Karpas-422 (cell line): ENCODE measurements around the gene ABHD12. TPM values are rescaled to one million over a fixed set of nuclear protein-coding genes. Genes with fewer than 3 reads are reported as not detected.
"Not testable (repeated sequence)": the region's sequence is repeated elsewhere in the genome, so short reads cannot be mapped to it uniquely, and the experiment has no call there.

ENCODE experiments used
- DNase-seq: peaks from one replicate; pipeline ENCODE4 v3.0.0-alpha.2; 2015
- H2AFZ ChIP-seq: fragments of 200-600 bp; sonication (generic); 2 replicates; pipeline ENCODE4 v1.6.1; 2014; ENCODE audit warnings: antibody characterized with exemption, low read length, mixed read lengths
- H3K27ac ChIP-seq: fragments of 200-600 bp; sonication (generic); 2 replicates; pipeline ENCODE4 v1.5.1; 2014; ENCODE audit warnings: mild to moderate bottlenecking, low read length, moderate library complexity
- H3K27me3 ChIP-seq: fragments of 200-600 bp; sonication (generic); 2 replicates; pipeline ENCODE4 v1.6.1; 2014; ENCODE audit warnings: low read length, mixed read lengths
- H3K36me3 ChIP-seq: fragments of 200-600 bp; sonication (generic); 2 replicates; pipeline ENCODE4 v1.6.1; 2014; ENCODE audit warnings: low read length, mixed read lengths; ENCODE audit not compliant: insufficient read depth
- H3K4me1 ChIP-seq: fragments of 200-600 bp; sonication (generic); 2 replicates; pipeline ENCODE4 v1.6.1; 2014; ENCODE audit warnings: mild to moderate bottlenecking, low read length, mixed read lengths
- H3K4me2 ChIP-seq: fragments of 200-600 bp; sonication (generic); 2 replicates; pipeline ENCODE4 v1.6.1; 2014; ENCODE audit warnings: low read length, low read depth, mild to moderate bottlenecking; ENCODE audit not compliant: poor library complexity, severe bottlenecking
- H3K4me3 ChIP-seq: fragments of 200-600 bp; sonication (generic); 2 replicates; pipeline ENCODE4 v1.5.1; 2014; ENCODE audit warnings: mild to moderate bottlenecking, antibody characterized with exemption, low read length, mixed read lengths
- H3K79me2 ChIP-seq: fragments of 200-600 bp; sonication (generic); 2 replicates; pipeline ENCODE4 v1.6.1; 2014; ENCODE audit warnings: mild to moderate bottlenecking, low read length, mixed read lengths
- H3K9ac ChIP-seq: fragments of 200-600 bp; sonication (generic); 2 replicates; pipeline ENCODE4 v1.6.0; 2014; ENCODE audit warnings: low read length
- H3K9me2 ChIP-seq: fragments of 200-600 bp; sonication (generic), shearing (Covaris generic); replicated peaks from 2 replicates; pipeline ENCODE4 v1.6.0; 2014; ENCODE audit warnings: mild to moderate bottlenecking, low read length, moderate library complexity; ENCODE audit not compliant: insufficient read depth
- H3K9me3 ChIP-seq: fragments of 300-700, 200-600 bp; sonication (generic); 2 replicates; pipeline ENCODE4 v1.6.1; 2014; ENCODE audit warnings: low read length, mixed read lengths
- H4K20me1 ChIP-seq: fragments of 200-600 bp; sonication (generic); 2 replicates; pipeline ENCODE4 v1.6.1; 2014; ENCODE audit warnings: mild to moderate bottlenecking, antibody characterized with exemption, low read length, low read depth; ENCODE audit not compliant: insufficient read depth
- total RNA-seq: library from RNA; depleted of rRNA; stranded (reverse); fragments of >200 nt; shearing (Covaris generic); gene quantifications from 2 replicates; pipeline ENCODE4 v1.2.3, GENCODE V29; 2014; ENCODE audit warnings: low replicate concordance

Gene ABHD12
- total RNA-seq, 1 experiment from 2014 or later: 26.1 TPM

GRCh38 chr20:25314497-25315417, 75.9 kb downstream of the ABHD12 start:
- H3K9me3 ChIP-seq: no peaks in the 10 kb centered on the region
- no peak overlapping the region for H3K9ac ChIP-seq
- no peaks in the 10 kb centered on the region for H4K20me1 ChIP-seq
- H3K4me2 ChIP-seq: no peak overlapping the region
- H3K36me3 ChIP-seq: 0 out of 2 replicates have a peak, but pooled peaks cover 6% of the 10 kb centered on the region
- H3K27me3 ChIP-seq: no peaks in the 10 kb centered on the region
- H3K4me1 ChIP-seq: peaks cover 42% of the 10 kb centered on the region
- H3K79me2 ChIP-seq: peaks cover 23% of the 10 kb centered on the region
- no peak for DNase-seq
- no peak overlapping the region for H3K27ac ChIP-seq
- H2AFZ ChIP-seq: no peak overlapping the region
- H3K9me2 ChIP-seq: no peaks in the 10 kb centered on the region
- no peak overlapping the region for H3K4me3 ChIP-seq

GRCh38 chr20:25313593-25313992, 77.0 kb downstream of the ABHD12 start:
- Histone ChIP-seq H3K4me3 (no peak overlapping the region), H3K27ac (no peak overlapping the region), H3K4me2 (no peak overlapping the region), H3K9ac (no peak overlapping the region), H3K27me3 (no peaks in the 10 kb centered on the region), H3K4me1 (peaks cover 30% of the 10 kb centered on the region), H3K36me3 (0 out of 2 replicates have a peak, but pooled peaks cover 6% of the 10 kb centered on the region), H3K79me2 (peaks cover 16% of the 10 kb centered on the region), H3K9me3 (no peaks in the 10 kb centered on the region), H3K9me2 (no peaks in the 10 kb centered on the region), H4K20me1 (no peaks in the 10 kb centered on the region), H2AFZ (no peak overlapping the region)
- DNase-seq: no peak

- not testable (repeated sequence) for H3K4me3 ChIP-seq, H4K20me1 ChIP-seq, H3K79me2 ChIP-seq, H3K9me2 ChIP-seq, H3K36me3 ChIP-seq, H3K4me2 ChIP-seq, H2AFZ ChIP-seq, DNase-seq, H3K27ac ChIP-seq, H3K9me3 ChIP-seq, H3K27me3 ChIP-seq, H3K9ac ChIP-seq
- H3K4me1 ChIP-seq: peaks cover 22% of the 10 kb centered on the region
Measured at GRCh38 chr20:25312716-25313115, 77.9 kb downstream of the ABHD12 start.

GRCh38 chr20:25310921-25311728, 79.5 kb downstream of the ABHD12 start:
- Histone ChIP-seq H3K9ac (peak overlapping the region; percentile 42), H3K27me3 (no peaks in the 10 kb centered on the region), H3K9me2 (no peaks in the 10 kb centered on the region), H4K20me1 (no peaks in the 10 kb centered on the region), H3K4me3 (no peak overlapping the region), H3K4me1 (peaks cover 18% of the 10 kb centered on the region), H3K36me3 (no peaks in the 10 kb centered on the region), H3K9me3 (no peaks in the 10 kb centered on the region), H2AFZ (no peak overlapping the region), H3K4me2 (peak overlapping the region; percentile 3), H3K79me2 (no peaks in the 10 kb centered on the region), H3K27ac (peak overlapping the region; percentile 63)
- DNase-seq: no peak

GRCh38 chr20:25310268-25310920, 80.2 kb downstream of the ABHD12 start:
- H2AFZ ChIP-seq: no peak overlapping the region
- peak; percentile 73 for DNase-seq

GRCh38 chr20:25309395-25310267, 81.0 kb downstream of the ABHD12 start:
- no peaks in the 10 kb centered on the region for H3K9me3 ChIP-seq
- no peak overlapping the region for H3K9ac ChIP-seq
- no peak overlapping the region for H3K4me3 ChIP-seq
- H3K4me2 ChIP-seq: no peak overlapping the region
- DNase-seq: no peak
- no peaks in the 10 kb centered on the region for H3K36me3 ChIP-seq
- no peaks in the 10 kb centered on the region for H3K79me2 ChIP-seq
- H3K27ac ChIP-seq: no peak overlapping the region
- peaks cover 18% of the 10 kb centered on the region for H3K4me1 ChIP-seq
- no peaks in the 10 kb centered on the region for H3K9me2 ChIP-seq
- no peaks in the 10 kb centered on the region for H4K20me1 ChIP-seq
- no peak overlapping the region for H2AFZ ChIP-seq
- H3K27me3 ChIP-seq: no peaks in the 10 kb centered on the region

More at GRCh38 chr20:25310268-25310920, 80.2 kb downstream of the ABHD12 start:
- Histone ChIP-seq H3K79me2 (no peaks in the 10 kb centered on the region), H3K9me3 (no peaks in the 10 kb centered on the region), H3K4me3 (no peak overlapping the region), H3K4me2 (peak overlapping the region; percentile 3), H3K9ac (peak overlapping the region; percentile 42), H3K36me3 (no peaks in the 10 kb centered on the region), H4K20me1 (no peaks in the 10 kb centered on the region), H3K4me1 (peaks cover 18% of the 10 kb centered on the region), H3K27me3 (no peaks in the 10 kb centered on the region), H3K9me2 (no peaks in the 10 kb centered on the region), H3K27ac (peak overlapping the region; percentile 63)

- no peaks in the 10 kb centered on the region for H3K79me2 ChIP-seq
- no peaks in the 10 kb centered on the region for H3K27me3 ChIP-seq
- H4K20me1 ChIP-seq: no peaks in the 10 kb centered on the region
- H3K4me2 ChIP-seq: no peak overlapping the region
- no peak for DNase-seq
- no peak overlapping the region for H2AFZ ChIP-seq
- no peak overlapping the region for H3K27ac ChIP-seq
- no peak overlapping the region for H3K9ac ChIP-seq
- H3K9me2 ChIP-seq: no peaks in the 10 kb centered on the region
- no peaks in the 10 kb centered on the region for H3K9me3 ChIP-seq
- H3K36me3 ChIP-seq: no peaks in the 10 kb centered on the region
- H3K4me1 ChIP-seq: peaks cover 18% of the 10 kb centered on the region
- H3K4me3 ChIP-seq: no peak overlapping the region
Measured at GRCh38 chr20:25308671-25309394, 81.8 kb downstream of the ABHD12 start.
